H1 (cell line): ENCODE measurements around the gene NMU. TPM values are rescaled to one million over a fixed set of nuclear protein-coding genes. Genes with fewer than 3 reads are reported as not detected.

ENCODE experiments used
- CTCF ChIA-PET: fragments of 300-600 bp; sonication (Branson Sonifier 250); formaldehyde crosslinking; loops from one replicate; lab custom pipeline; 2021; ENCODE audit not compliant: partially characterized antibody; lab: Charles Lee
- POLR2A ChIA-PET: fragments of 300-600 bp; sonication (Branson Sonifier 250); formaldehyde crosslinking; loops from one replicate; lab custom pipeline; 2021; ENCODE audit warnings: inconsistent platforms; ENCODE audit not compliant: partially characterized antibody; lab: Charles Lee
- DNase-seq, 2 experiments: peaks; one replicate each; pipeline versions ENCODE4 v3.0.0 to v3.0.0-alpha.2; 2010 to 2022; ENCODE audit warnings: low spot score in 2 of 2, low read depth in 1 of 2, mixed read lengths in 1 of 2
- FAIRE-seq: peaks from 2 replicates; lab custom pipeline; 2011; peaks lifted over from hg19 to GRCh38; lab: Jason Lieb, UNC
- H2AFZ ChIP-seq: 2 replicates; pipeline ENCODE4 v1.8.1; 2012; ENCODE audit warnings: low read length, inconsistent platforms
- H2AK5ac ChIP-seq: 2 replicates; pipeline ENCODE4 v1.6.1; 2013; ENCODE audit warnings: low read depth, low read length
- H2BK120ac ChIP-seq: replicated peaks from 2 replicates; pipeline ENCODE3; 2013; ENCODE audit warnings: low read depth, low read length, inconsistent platforms
- H2BK12ac ChIP-seq: 2 replicates; pipeline ENCODE4 v1.6.1; 2013; ENCODE audit warnings: low read depth, low read length
- H2BK15ac ChIP-seq: 2 replicates; pipeline ENCODE4 v1.6.1; 2013; ENCODE audit warnings: low read length
- H2BK20ac ChIP-seq: 2 replicates; pipeline ENCODE4 v1.6.1; 2013; ENCODE audit warnings: low read length
- H2BK5ac ChIP-seq: 2 replicates; pipeline ENCODE4 v1.6.1; 2013; ENCODE audit warnings: low read depth, low read length
- H3K14ac ChIP-seq: 2 replicates; pipeline ENCODE4 v1.6.1; 2013; ENCODE audit warnings: inconsistent platforms; ENCODE audit not compliant: insufficient read length
- H3K18ac ChIP-seq: 2 replicates; pipeline ENCODE4 v1.6.1; 2013; ENCODE audit warnings: low read length; ENCODE audit errors: extremely low read depth
- H3K23ac ChIP-seq: 2 replicates; pipeline ENCODE4 v1.6.1; 2013; ENCODE audit warnings: inconsistent platforms; ENCODE audit not compliant: insufficient read length
- H3K23me2 ChIP-seq: 2 replicates; pipeline ENCODE4 v1.6.1; 2013; ENCODE audit warnings: low read depth, low read length
- H3K27ac ChIP-seq: 2 replicates; pipeline ENCODE4 v1.6.1; 2011; ENCODE audit warnings: low read depth, low read length, inconsistent platforms
- H3K27me3 ChIP-seq, 4 experiments: replicated peaks in 1 of 4; 1 replicate in 1 of 4; 2 replicates in 3 of 4; pipeline versions ENCODE4 v1.6.1 to v1.8.1; 2011 to 2013; ENCODE audit warnings: low read length in 3 of 4, mild to moderate bottlenecking in 3 of 4, inconsistent platforms in 2 of 4, mixed read lengths in 2 of 4, moderate library complexity in 1 of 4; ENCODE audit not compliant: control insufficient read depth in 3 of 4, insufficient read depth in 3 of 4; ENCODE audit errors: extremely low read depth in 1 of 4
- H3K36me3 ChIP-seq, 4 experiments: 2 replicates each; pipeline versions ENCODE4 v1.6.1 to v1.8.1; 2011 to 2013; ENCODE audit warnings: mild to moderate bottlenecking in 4 of 4, low read length in 3 of 4, moderate library complexity in 2 of 4, control low read depth in 1 of 4, inconsistent platforms in 1 of 4; ENCODE audit not compliant: insufficient read depth in 4 of 4, control insufficient read depth in 2 of 4
- H3K4ac ChIP-seq: replicated peaks from 2 replicates; pipeline ENCODE3; 2013; ENCODE audit warnings: low read length, low read depth, mixed read lengths, inconsistent platforms; ENCODE audit not compliant: insufficient read length
- H3K4me1 ChIP-seq, 4 experiments: replicated peaks in 1 of 4; 1 replicate in 1 of 4; 2 replicates in 3 of 4; pipeline versions ENCODE4 v1.6.1 to v1.8.1; 2011 to 2013; ENCODE audit warnings: low read length in 3 of 4, inconsistent platforms in 2 of 4, mixed read lengths in 1 of 4; ENCODE audit not compliant: insufficient read depth in 4 of 4, control insufficient read depth in 3 of 4
- H3K4me2 ChIP-seq, 2 experiments: 2 replicates each; pipeline versions ENCODE4 v1.6.1 to v1.8.1; 2011 to 2013; ENCODE audit warnings: low read depth in 2 of 2, low read length in 2 of 2, control low read depth in 1 of 2, inconsistent platforms in 1 of 2, mild to moderate bottlenecking in 1 of 2; ENCODE audit not compliant: insufficient read depth in 1 of 2
- H3K4me3 ChIP-seq, 4 experiments: fragments of 200-600, 300-600 bp in 1 of 4; sonication (generic), shearing (Covaris generic), sonication (Bioruptor Twin) in 1 of 4; 2 replicates each; pipeline versions ENCODE4 v1.5.1 to v1.8.1; 2011 to 2016; ENCODE audit warnings: low read length in 4 of 4, low read depth in 3 of 4, control low read depth in 2 of 4, inconsistent platforms in 2 of 4, mild to moderate bottlenecking in 2 of 4, mixed read lengths in 1 of 4, moderate library complexity in 1 of 4; ENCODE audit not compliant: insufficient read depth in 2 of 4; ENCODE audit errors: extremely low read depth in 1 of 4
- H3K56ac ChIP-seq: replicated peaks from 2 replicates; pipeline ENCODE3; 2013; ENCODE audit warnings: low read depth, mild to moderate bottlenecking, mixed read lengths, low read length, inconsistent platforms; ENCODE audit not compliant: insufficient read length
- H3K79me1 ChIP-seq: 2 replicates; pipeline ENCODE4 v1.6.1; 2013; ENCODE audit warnings: low read depth, low read length, control low read depth
- H3K79me2 ChIP-seq, 2 experiments: 2 replicates each; pipeline versions ENCODE4 v1.6.1 to v1.8.1; 2012 to 2013; ENCODE audit warnings: low read length in 2 of 2, mild to moderate bottlenecking in 2 of 2, inconsistent platforms in 1 of 2; ENCODE audit not compliant: insufficient read depth in 2 of 2, control insufficient read depth in 1 of 2
- H3K9ac ChIP-seq, 4 experiments: replicated peaks in 1 of 4; 1 replicate in 1 of 4; 2 replicates in 3 of 4; pipeline versions ENCODE4 v1.6.1 to v1.8.1; 2011 to 2013; ENCODE audit warnings: low read depth in 3 of 4, low read length in 3 of 4, control low read depth in 2 of 4, mild to moderate bottlenecking in 2 of 4, moderate library complexity in 2 of 4, inconsistent platforms in 1 of 4; ENCODE audit errors: extremely low read depth in 1 of 4
- H3K9me3 ChIP-seq, 2 experiments: 2 replicates each; pipeline versions ENCODE4 v1.6.1 to v1.8.1; 2012 to 2013; ENCODE audit warnings: mild to moderate bottlenecking in 2 of 2, moderate library complexity in 2 of 2, control low read depth in 1 of 2, inconsistent platforms in 1 of 2, low read depth in 1 of 2, low read length in 1 of 2, mixed read lengths in 1 of 2; ENCODE audit not compliant: insufficient read depth in 2 of 2
- H4K20me1 ChIP-seq, 2 experiments: replicated peaks in 1 of 2; 2 replicates each; pipeline versions ENCODE3 to v1.8.1; 2011 to 2013; ENCODE audit warnings: inconsistent platforms in 2 of 2, low read length in 2 of 2, mild to moderate bottlenecking in 1 of 2; ENCODE audit not compliant: insufficient read depth in 2 of 2, control insufficient read depth in 1 of 2
- H4K5ac ChIP-seq: 2 replicates; pipeline ENCODE4 v1.6.1; 2013; ENCODE audit warnings: low read length, low read depth, mixed read lengths, inconsistent platforms; ENCODE audit not compliant: insufficient read length
- H4K8ac ChIP-seq: 2 replicates; pipeline ENCODE4 v1.8.0; 2013; ENCODE audit warnings: mild to moderate bottlenecking, moderate library complexity, low read length, inconsistent platforms; ENCODE audit not compliant: insufficient read depth; ENCODE audit errors: extremely low read depth
- H4K91ac ChIP-seq: replicated peaks from 2 replicates; pipeline ENCODE3; 2013; ENCODE audit warnings: low read length, mixed read lengths, inconsistent platforms; ENCODE audit not compliant: insufficient read length
- CHD1 ChIP-seq: IDR thresholded peaks from 2 replicates; pipeline ENCODE4 v1.6.1; 2012; ENCODE audit warnings: low read depth, low read length, improper control_type of control experiment
- JUND ChIP-seq: IDR thresholded peaks from 2 replicates; pipeline ENCODE4 v1.6.1; 2011; ENCODE audit warnings: mild to moderate bottlenecking, improper control_type of control experiment, low read length
- KDM1A ChIP-seq: fragments of 200-600, 300-600 bp; sonication (generic); IDR thresholded peaks from 2 replicates; pipeline ENCODE4 v1.7.1; 2016; ENCODE audit warnings: mild to moderate bottlenecking, low read length, borderline replicate concordance
- NRF1 ChIP-seq: IDR thresholded peaks from 2 replicates; pipeline ENCODE4 v1.6.1; 2011; ENCODE audit warnings: mild to moderate bottlenecking, low read depth, low read length, improper control_type of control experiment
- RFX5 ChIP-seq: IDR thresholded peaks from 2 replicates; pipeline ENCODE4 v1.6.1; 2011; ENCODE audit warnings: low read depth, low read length, improper control_type of control experiment, borderline replicate concordance
- RNF2 ChIP-seq: fragments of 200-900, 300-1000 bp; sonication (generic); IDR thresholded peaks from 2 replicates; pipeline ENCODE4 v1.7.1; 2016; ENCODE audit warnings: borderline replicate concordance, low read depth, mild to moderate bottlenecking, antibody characterized with exemption, low read length; ENCODE audit not compliant: poor library complexity, severe bottlenecking; ENCODE audit errors: missing control alignments
- SIX5 ChIP-seq: IDR thresholded peaks from 2 replicates; pipeline ENCODE4 v1.6.1; 2011; ENCODE audit warnings: mild to moderate bottlenecking, low read depth, low read length
- SRF ChIP-seq: IDR thresholded peaks from 2 replicates; pipeline ENCODE4 v1.6.1; 2011; ENCODE audit warnings: mild to moderate bottlenecking, low read depth, low read length, moderate library complexity
- TEAD4 ChIP-seq: IDR thresholded peaks from 2 replicates; pipeline ENCODE4 v1.6.1; 2012; ENCODE audit warnings: low read depth, low read length, inconsistent platforms, mixed read lengths
- ZNF274 ChIP-seq: IDR thresholded peaks from 2 replicates; pipeline ENCODE4 v1.7.0; 2012; ENCODE audit warnings: low read length, borderline replicate concordance; ENCODE audit errors: extremely low read depth
- WGBS, 2 experiments: shearing (Covaris generic) in 1 of 2; methylation state at CpG; one replicate each; pipeline versions ENCODE4 v1.1.6 to v1.1.7; 2013 to 2015; ENCODE audit warnings: low lambda C conversion rate in 2 of 2, mixed read lengths in 2 of 2, inconsistent platforms in 1 of 2, low coverage in 1 of 2, missing lambda C conversion rate in 1 of 2; ENCODE audit not compliant: insufficient replicate concordance in 2 of 2, insufficient coverage in 1 of 2, insufficient read length in 1 of 2; ENCODE audit errors: extremely low coverage in 1 of 2, missing lambda C conversion rate in 1 of 2; 5-methylcytosine and 5-hydroxymethylcytosine counted together
- polyA plus RNA-seq, 7 experiments: library from polyadenylated mRNA; depleted of rRNA in 3 of 7; stranded (reverse) in 5 of 7; unstranded in 2 of 7; fragments of >200 nt in 5 of 7; fragments of 200-250 nt in 2 of 7; gene quantifications; 1 replicate in 5 of 7; 2 replicates in 1 of 7; 4 replicates in 1 of 7; pipeline versions ENCODE4 v1.2.1 to v1.2.3, GENCODE V29; 2011 to 2013; ENCODE audit warnings: missing spikeins in 2 of 7, mixed read lengths in 2 of 7
- total RNA-seq: library from RNA; stranded (reverse); fragmentation: NEBNext Ultra II Directional; extraction: Animal tissue kit (Norgen Biotek cat#: 25700); gene quantifications from 2 replicates; pipeline ENCODE4 v1.2.1, GENCODE V29; 2021
- TF ChIP-seq, protein P1 (sequence below): IDR thresholded peaks from 2 replicates; pipeline ENCODE4 v1.6.1; 2011; ENCODE audit warnings: low read depth, mild to moderate bottlenecking, low read length; ENCODE audit not compliant: insufficient read depth

Gene NMU
- total and polyA plus RNA-seq, 2 of the 8 experiments (the other 6 are each of a cell fraction or from before 2014, with no cell fraction given), result 30.5 to 50.4 TPM

DNA sequence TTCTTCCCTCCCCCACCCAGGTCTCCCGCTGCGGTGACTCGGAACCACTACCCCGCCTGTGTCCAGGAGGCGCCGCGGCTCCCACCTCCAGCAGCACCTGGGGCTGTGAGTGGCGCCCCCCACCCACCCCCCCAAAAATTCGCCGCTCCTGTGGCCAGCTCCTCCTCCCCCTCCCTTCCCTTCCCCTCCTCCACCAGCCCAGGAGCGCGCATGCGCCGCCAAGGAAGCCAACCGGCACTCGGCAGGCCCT lies 89.7 kb downstream of the NMU start:
- Histone ChIP-seq H2BK5ac (no peak overlapping the region; the same call in 1 of the 2 replicates), H3K23me2 (peaks cover 5% of the 10 kb centered on the region; the same call in 1 of the 2 replicates), H2AK5ac (no peak overlapping the region), H4K20me1 (peaks cover 0 to 2% of the 10 kb centered on the region in 2 experiments), H3K18ac (0 out of 2 replicates have a peak overlapping the region, but pooled peaks have one; percentile 35), H4K5ac (peak overlapping the region; percentile 42), H2AFZ (no peak overlapping the region), H3K9me3 (no peaks in the 10 kb centered on the region), H3K27me3 (no peaks in the 10 kb centered on the region), H4K8ac (no peak overlapping the region), H2BK20ac (no peak overlapping the region), H3K27ac (peak overlapping the region; percentile 57; the same call in 1 of the 2 replicates), H3K4me2 (peak overlapping the region; percentile 64 to 83), H3K56ac (no peak overlapping the region), H2BK12ac (no peak overlapping the region), H3K23ac (no peak overlapping the region), H3K36me3 (no peaks in the 10 kb centered on the region), H2BK15ac (no peak overlapping the region), H4K91ac (no peak overlapping the region), H3K4ac (no peak overlapping the region), H3K9ac (peak overlapping the region in 3 of 4 experiments; percentile 39 to 67 (median 51); a peak in 5 of 7 replicates), H3K14ac (no peak overlapping the region), H3K79me1 (no peaks in the 10 kb centered on the region), H2BK120ac (no peak overlapping the region), H3K4me1 (peaks cover 6 to 10% (median 8%) of the 10 kb centered on the region in 4 experiments; a peak in 5 of 7 replicates), H3K79me2 (peaks cover 0 to 40% of the 10 kb centered on the region in 2 experiments; a peak in 3 of 4 replicates), H3K4me3 (peak overlapping the region; percentile 63 to 92 (median 78))
- WGBS, 2 experiments, result 0% methylated on average over 1 of the region's 16 CpGs; no CpG with 5 or more reads in 1 of the 2 experiments
- DNase-seq (no peak), FAIRE-seq (no peak)
- ChIA-PET CTCF (interaction anchor here (0.9 kb wide), 1 partner anchor 138 kb away, joined by 3 read pairs; no protein-coding TSS in a partner anchor), POLR2A (interaction anchor here (1.2 to 1.5 kb wide), 4 partner anchors 12 to 137 kb away, joined by 3 to 5 read pairs (median 3); no protein-coding TSS in a partner anchor)
- TF ChIP-seq KDM1A (no peak), SRF (no peak), JUND (no peak), TEAD4 (no peak), RNF2 (no peak), NRF1 (no peak), ZNF274 (no peak), RFX5 (no peak), SIX5 (no peak), CHD1 (no peak)
- TF ChIP-seq, protein P1, sequence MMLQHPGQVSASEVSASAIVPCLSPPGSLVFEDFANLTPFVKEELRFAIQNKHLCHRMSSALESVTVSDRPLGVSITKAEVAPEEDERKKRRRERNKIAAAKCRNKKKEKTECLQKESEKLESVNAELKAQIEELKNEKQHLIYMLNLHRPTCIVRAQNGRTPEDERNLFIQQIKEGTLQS, result no peak
